Left ventricle myocardium superior (tissue), 1 donor: ENCODE results near the gene ADK. TPM values are rescaled to one million over a fixed set of nuclear protein-coding genes. Genes with fewer than 3 reads are reported as not detected.

Experiments
- ATAC-seq: fragments of 200-7000 bp; cut with Tn5 transposase; one replicate; pipeline ENCODE4 v1.9.1; 2020; ENCODE audit warnings: mild to moderate bottlenecking, moderate library complexity
- DNase-seq: peaks from one replicate; pipeline ENCODE4 v3.0.0-alpha.2; 2020
- intact Hi-C: fragments of 100-400 bp; cut with micrococcal nuclease; formaldehyde crosslinking; loops from one replicate; pipeline ENCODE4 v1.11.0; 2022
- total RNA-seq: library from RNA; stranded (reverse); fragmentation: NEBNext Ultra II Directional; extraction: Animal tissue kit (Norgen Biotek cat#: 25700); gene quantifications from one replicate; pipeline ENCODE4 v1.2.1, GENCODE V29; 2021
- donor health status: DM: no; HTN: yes; CAD: no; lungs with severe emphysema.

The ADK gene
- total RNA-seq, 1 donor from 2014 or later = 47.2 TPM

GRCh38 chr10:74718208-74718607 is 567.2 kb downstream of the ADK start:
- intact Hi-C loops = no loop called here
- ATAC-seq (no peak), DNase-seq (no peak)

GRCh38 chr10:74728225-74728624 is 577.2 kb downstream of the ADK start:
- intact Hi-C loops = no loop called here
- DNase-seq (no peak), ATAC-seq (no peak)

DNA sequence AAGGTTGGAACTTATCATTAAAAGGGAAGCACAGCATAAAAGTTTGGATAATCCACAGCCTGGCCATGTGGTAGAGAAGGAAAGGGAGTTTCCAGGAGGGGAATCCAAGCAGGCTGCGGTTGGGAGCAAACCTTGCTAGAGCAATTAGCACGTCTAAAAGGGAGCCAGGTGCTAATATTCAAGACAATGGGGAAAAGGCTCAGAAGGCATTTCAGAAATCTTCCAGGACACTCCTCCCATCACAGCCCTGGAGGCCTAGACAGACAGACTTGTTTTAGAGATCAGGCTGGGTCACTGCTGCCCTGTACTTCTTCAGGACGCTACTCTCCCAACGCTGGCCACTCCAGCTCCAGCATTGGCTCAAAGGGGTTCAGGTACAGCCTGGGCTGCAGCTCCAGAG is 579.2 kb downstream of the ADK start:
- intact Hi-C loops = no loop called here
- DNase-seq = no peak
- ATAC-seq = no peak

DNA sequence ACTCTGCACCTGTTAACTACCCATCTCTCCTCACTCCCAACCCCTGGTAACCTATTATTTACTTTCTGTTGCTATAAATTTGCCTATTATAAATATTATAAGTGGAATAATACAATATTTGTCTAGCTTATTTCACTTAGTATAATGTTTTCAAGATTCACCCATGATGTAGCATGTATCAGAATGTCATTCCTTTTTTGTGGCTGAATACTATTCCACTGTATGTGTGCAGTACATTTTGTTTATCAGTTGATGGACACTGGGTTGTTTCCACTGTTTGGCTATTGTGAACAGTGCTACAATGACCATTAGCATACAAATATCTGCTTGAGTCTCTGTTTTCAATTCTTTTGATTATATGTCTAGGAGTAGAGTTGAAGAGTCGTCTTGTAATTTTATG is 582.6 kb downstream of the ADK start:
- DNase-seq = no peak
- ATAC-seq = no peak
- intact Hi-C loops = no loop called here

- intact Hi-C loops = no loop called here
- ATAC-seq = no peak
- no peak for DNase-seq
Observed at GRCh38 chr10:74736029-74736428, 585.0 kb downstream of the ADK start.

DNA sequence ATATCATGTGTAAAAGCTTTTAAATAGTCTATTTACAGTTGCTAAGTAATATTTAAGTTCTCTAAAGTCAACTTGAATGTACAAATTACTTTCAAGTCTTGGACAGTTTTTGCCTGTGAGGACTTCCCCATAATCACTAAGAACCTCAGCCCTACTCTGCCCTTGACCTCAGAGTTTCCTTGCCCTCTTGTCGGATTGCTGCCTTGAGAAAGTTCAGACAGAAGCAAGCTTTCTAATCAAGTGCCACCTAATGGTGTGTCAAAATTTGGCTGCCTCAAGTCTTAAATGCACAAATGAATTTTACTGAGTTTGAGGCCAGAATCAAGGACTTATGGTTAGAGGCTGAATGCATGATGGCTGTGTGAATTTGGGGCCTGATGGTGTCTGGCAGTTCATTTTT is 587.0 kb downstream of the ADK start:
- intact Hi-C loops = no loop called here
- ATAC-seq (no peak), DNase-seq (no peak)

- no peak for DNase-seq
- ATAC-seq = no peak
- intact Hi-C loops = no loop called here
Observed at GRCh38 chr10:74738542-74738941, 587.5 kb downstream of the ADK start.

- intact Hi-C loops = no loop called here
- ATAC-seq = peak; percentile 35
- DNase-seq = no peak
Observed at GRCh38 chr10:74738985-74739567, 588.1 kb downstream of the ADK start.

- intact Hi-C loops = no loop called here
- DNase-seq = no peak
Observed at GRCh38 chr10:74743401-74743800, 592.4 kb downstream of the ADK start.

DNA sequence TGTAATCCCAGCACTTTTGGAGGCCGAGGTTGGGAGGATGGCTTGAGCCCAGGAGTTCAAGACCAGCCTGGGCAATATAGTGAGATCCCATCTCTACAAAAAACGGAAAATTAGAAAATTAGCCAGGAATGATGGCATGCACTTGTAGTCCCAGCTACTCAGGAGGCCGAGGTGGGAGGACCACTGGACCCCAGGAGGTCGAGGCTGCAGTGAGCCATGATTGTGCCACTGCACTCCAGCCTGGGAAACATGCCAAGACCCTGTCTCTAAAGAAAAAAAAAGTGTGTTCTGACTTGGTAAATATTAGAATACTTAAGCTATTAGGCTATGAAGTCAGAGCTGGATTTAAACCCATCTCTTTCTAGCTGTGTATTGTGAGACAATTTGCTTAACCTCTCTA is 594.4 kb downstream of the ADK start:
- intact Hi-C loops = no loop called here
- no peak for ATAC-seq
- no peak for DNase-seq

More at GRCh38 chr10:74743401-74743800, 592.4 kb downstream of the ADK start:
- no peak for ATAC-seq

- DNase-seq (no peak), ATAC-seq (no peak)
- intact Hi-C loops = no loop called here
Observed at GRCh38 chr10:74746813-74747212, 595.8 kb downstream of the ADK start.

GRCh38 chr10:74748468-74749031 is 597.5 kb downstream of the ADK start:
- intact Hi-C loops = no loop called here
- ATAC-seq = no peak
- no peak for DNase-seq

- DNase-seq (no peak), ATAC-seq (no peak)
- intact Hi-C loops = no loop called here
Observed at GRCh38 chr10:74750848-74751274, 599.8 kb downstream of the ADK start.

DNA sequence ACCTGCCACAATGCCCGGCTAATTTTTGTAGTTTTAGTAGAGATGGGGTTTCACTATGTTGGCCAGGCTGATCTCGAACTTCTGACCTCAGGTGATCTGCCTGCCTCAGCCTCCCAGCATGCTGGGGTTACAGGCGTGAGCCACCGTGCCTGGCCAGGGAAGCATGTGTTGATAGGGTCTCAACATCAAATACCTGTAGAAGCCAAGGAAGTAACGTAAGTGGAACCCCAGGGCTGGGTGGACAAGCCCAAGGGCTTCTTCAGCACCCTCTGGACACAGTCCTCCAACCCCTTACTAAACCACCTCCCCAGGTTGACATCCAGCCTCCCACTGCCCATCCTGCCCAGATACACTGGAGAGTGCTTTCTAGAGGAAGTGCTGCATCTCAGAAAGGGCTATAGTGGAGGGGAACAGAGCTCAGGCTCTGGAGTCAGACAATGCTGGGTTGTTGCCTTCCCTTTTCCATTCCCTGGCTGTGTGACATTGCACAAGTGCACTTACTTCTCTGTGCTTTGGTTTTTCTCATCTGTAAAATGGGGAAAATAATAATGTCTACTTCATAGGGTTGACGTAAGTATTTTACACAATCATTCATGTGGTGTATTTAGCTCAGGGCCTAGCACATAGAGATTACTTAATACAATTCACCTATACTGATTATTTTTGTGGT is 601.5 kb downstream of the ADK start:
- no peak for ATAC-seq
- DNase-seq = no peak
- intact Hi-C loops = no loop called here

DNA sequence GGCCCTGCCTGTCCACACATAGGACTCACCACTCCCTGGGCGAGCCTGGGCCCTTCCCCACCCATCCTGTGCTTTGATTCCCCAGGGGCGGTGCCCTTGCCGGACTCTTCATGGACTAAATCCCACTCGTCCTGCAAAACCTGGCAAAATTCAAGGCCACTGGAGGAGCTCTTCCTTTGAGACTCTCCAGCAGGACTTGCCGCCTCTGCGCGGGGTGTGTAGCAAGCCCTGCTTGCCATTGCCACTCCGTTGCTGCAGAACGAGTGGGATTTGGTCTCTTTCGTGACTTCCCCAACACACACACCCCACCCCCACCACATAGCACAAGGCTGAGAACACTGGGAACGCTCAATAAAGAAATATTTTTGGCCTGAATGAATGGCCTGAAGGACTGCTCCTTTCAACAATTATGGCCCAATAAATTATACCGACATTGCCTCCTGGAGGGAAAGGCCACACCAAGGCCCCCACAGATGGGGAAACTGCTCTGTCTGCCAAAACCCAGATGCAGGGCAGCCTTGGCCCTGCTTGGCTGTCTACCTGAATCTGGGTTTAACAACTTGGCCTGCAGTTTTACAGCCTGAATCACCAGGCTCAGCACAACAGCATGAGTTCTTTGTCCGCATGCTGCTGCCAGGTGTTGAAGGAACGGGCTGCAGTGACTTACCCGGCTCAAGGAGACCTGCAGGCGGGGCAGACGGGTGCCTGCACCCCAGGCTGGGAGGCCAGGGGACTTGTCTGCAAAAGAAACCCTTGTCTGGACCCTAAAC is 602.6 kb downstream of the ADK start:
- DNase-seq (no peak), ATAC-seq (no peak)
- intact Hi-C loops = no loop called here

GRCh38 chr10:74754381-74754821 is 603.4 kb downstream of the ADK start:
- intact Hi-C loops = no loop called here
- DNase-seq (no peak), ATAC-seq (no peak)

GRCh38 chr10:74755273-74755672 is 604.3 kb downstream of the ADK start:
- DNase-seq (no peak), ATAC-seq (no peak)
- intact Hi-C loops = no loop called here
